Osteoblast (primary cell): ENCODE data around the gene PASK. TPM values are rescaled to one million over a fixed set of nuclear protein-coding genes. Genes with fewer than 3 reads are reported as not detected.

Experiments
- DNase-seq: peaks from one replicate; pipeline ENCODE4 v3.0.0; 2011; ENCODE audit warnings: low spot score, mixed read lengths; ENCODE audit not compliant: insufficient read length; ENCODE audit errors: missing footprints
- H2AFZ ChIP-seq: 2 replicates; pipeline ENCODE4 v1.6.0; 2011; ENCODE audit warnings: mild to moderate bottlenecking, low read length
- H3K27ac ChIP-seq: 2 replicates; pipeline ENCODE4 v1.5.1; 2011; ENCODE audit warnings: mild to moderate bottlenecking, low read depth, low read length, moderate library complexity
- H3K27me3 ChIP-seq: 2 replicates; pipeline ENCODE4 v1.6.0; 2012; ENCODE audit warnings: mild to moderate bottlenecking, control low read depth, inconsistent platforms, low read length, moderate library complexity; ENCODE audit not compliant: insufficient read depth
- H3K36me3 ChIP-seq: 2 replicates; pipeline ENCODE4 v1.5.1; 2011; ENCODE audit warnings: mild to moderate bottlenecking, low read length, control low read depth, moderate library complexity; ENCODE audit not compliant: insufficient read depth
- H3K4me1 ChIP-seq: 2 replicates; pipeline ENCODE4 v1.5.1; 2011; ENCODE audit warnings: mild to moderate bottlenecking, low read length, control low read depth, moderate library complexity; ENCODE audit not compliant: insufficient read depth
- H3K4me2 ChIP-seq: 2 replicates; pipeline ENCODE4 v1.6.0; 2011; ENCODE audit warnings: mild to moderate bottlenecking, low read length; ENCODE audit not compliant: insufficient read depth
- H3K4me3 ChIP-seq: fragments of 200-600 bp; sonication (generic); 3 replicates; pipeline ENCODE4 v1.5.1; 2012; ENCODE audit warnings: mild to moderate bottlenecking, low read length, inconsistent platforms; ENCODE audit not compliant: insufficient read depth
- H3K79me2 ChIP-seq: 2 replicates; pipeline ENCODE4 v1.6.0; 2012; ENCODE audit warnings: mild to moderate bottlenecking, low read length, control low read depth, inconsistent platforms; ENCODE audit not compliant: insufficient read depth
- H3K9me3 ChIP-seq: 2 replicates; pipeline ENCODE4 v1.5.1; 2011; ENCODE audit warnings: low read depth, low read length, control low read depth
- H4K20me1 ChIP-seq: 2 replicates; pipeline ENCODE4 v1.6.0; 2012; ENCODE audit warnings: mild to moderate bottlenecking, low read length, control low read depth; ENCODE audit not compliant: insufficient read depth
- total RNA-seq: library from RNA; depleted of rRNA; stranded (reverse); fragments of >200 nt; gene quantifications from 2 replicates; pipeline ENCODE4 v1.2.3, GENCODE V29; 2012
- TF ChIP-seq, protein P1 (sequence below): IDR thresholded peaks from 2 replicates; pipeline ENCODE4 v1.5.1; 2011; ENCODE audit warnings: mild to moderate bottlenecking, low read depth, low read length, moderate library complexity; ENCODE audit errors: extremely low read depth

Gene PASK
- total RNA-seq, 1 donor: 5.8 TPM

DNA sequence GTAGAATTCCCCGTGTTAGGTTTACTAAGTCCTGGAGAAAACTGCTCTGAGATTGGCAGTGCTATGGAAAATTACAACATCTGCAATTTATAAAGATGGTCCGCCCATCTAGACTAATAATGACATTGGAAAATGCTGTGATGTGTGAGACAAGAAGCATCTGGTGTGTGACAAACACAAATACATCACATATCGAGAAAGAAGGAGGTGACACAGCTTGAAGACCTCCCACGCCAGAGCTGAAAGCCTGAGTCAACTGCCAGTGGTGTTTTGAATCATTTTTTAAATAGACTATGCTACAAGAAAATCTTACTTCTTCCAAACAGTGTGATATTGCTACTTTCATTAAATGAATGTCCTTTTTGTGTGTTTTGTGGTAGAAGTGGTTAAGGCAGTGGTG, 30.6 kb upstream of the PASK start:
- Histone ChIP-seq H3K4me1 (no peaks in the 10 kb centered on the region), H3K27me3 (no peaks in the 10 kb centered on the region), H4K20me1 (peaks cover 3% of the 10 kb centered on the region), H3K27ac (no peak overlapping the region), H3K79me2 (no peaks in the 10 kb centered on the region), H3K4me2 (no peak overlapping the region), H3K9me3 (no peaks in the 10 kb centered on the region), H2AFZ (no peak overlapping the region), H3K4me3 (no peak overlapping the region), H3K36me3 (peaks cover 9% of the 10 kb centered on the region)
- TF ChIP-seq, protein P1, sequence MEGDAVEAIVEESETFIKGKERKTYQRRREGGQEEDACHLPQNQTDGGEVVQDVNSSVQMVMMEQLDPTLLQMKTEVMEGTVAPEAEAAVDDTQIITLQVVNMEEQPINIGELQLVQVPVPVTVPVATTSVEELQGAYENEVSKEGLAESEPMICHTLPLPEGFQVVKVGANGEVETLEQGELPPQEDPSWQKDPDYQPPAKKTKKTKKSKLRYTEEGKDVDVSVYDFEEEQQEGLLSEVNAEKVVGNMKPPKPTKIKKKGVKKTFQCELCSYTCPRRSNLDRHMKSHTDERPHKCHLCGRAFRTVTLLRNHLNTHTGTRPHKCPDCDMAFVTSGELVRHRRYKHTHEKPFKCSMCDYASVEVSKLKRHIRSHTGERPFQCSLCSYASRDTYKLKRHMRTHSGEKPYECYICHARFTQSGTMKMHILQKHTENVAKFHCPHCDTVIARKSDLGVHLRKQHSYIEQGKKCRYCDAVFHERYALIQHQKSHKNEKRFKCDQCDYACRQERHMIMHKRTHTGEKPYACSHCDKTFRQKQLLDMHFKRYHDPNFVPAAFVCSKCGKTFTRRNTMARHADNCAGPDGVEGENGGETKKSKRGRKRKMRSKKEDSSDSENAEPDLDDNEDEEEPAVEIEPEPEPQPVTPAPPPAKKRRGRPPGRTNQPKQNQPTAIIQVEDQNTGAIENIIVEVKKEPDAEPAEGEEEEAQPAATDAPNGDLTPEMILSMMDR: no peak
- peak; percentile 61 for DNase-seq

DNA sequence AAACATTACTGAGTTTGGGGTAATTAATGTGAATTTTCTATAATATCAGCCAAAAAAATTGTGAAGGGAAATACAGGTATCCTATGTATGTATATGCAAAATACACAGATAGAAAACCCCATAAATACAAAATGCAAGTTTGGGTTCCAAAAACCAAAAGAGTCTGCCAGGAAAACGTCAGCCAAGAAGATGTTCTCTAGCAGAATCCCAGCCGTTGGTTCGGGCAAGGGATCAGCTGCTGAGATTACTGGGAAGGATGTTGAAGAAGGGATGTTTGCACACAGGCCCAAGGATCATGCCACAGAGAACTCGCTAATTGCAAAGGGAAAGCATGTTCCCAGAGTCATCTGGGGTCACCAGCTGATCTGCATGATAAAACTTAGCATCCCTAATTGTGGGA, 29.7 kb upstream of the PASK start:
- Histone ChIP-seq H3K27ac (no peak overlapping the region), H4K20me1 (peaks cover 3% of the 10 kb centered on the region), H3K27me3 (no peaks in the 10 kb centered on the region), H3K4me2 (no peak overlapping the region), H3K79me2 (no peaks in the 10 kb centered on the region), H3K36me3 (peaks cover 9% of the 10 kb centered on the region), H2AFZ (no peak overlapping the region), H3K4me3 (no peak overlapping the region), H3K9me3 (no peaks in the 10 kb centered on the region), H3K4me1 (no peaks in the 10 kb centered on the region)
- no peak for DNase-seq
- TF ChIP-seq, protein P1: no peak

DNA sequence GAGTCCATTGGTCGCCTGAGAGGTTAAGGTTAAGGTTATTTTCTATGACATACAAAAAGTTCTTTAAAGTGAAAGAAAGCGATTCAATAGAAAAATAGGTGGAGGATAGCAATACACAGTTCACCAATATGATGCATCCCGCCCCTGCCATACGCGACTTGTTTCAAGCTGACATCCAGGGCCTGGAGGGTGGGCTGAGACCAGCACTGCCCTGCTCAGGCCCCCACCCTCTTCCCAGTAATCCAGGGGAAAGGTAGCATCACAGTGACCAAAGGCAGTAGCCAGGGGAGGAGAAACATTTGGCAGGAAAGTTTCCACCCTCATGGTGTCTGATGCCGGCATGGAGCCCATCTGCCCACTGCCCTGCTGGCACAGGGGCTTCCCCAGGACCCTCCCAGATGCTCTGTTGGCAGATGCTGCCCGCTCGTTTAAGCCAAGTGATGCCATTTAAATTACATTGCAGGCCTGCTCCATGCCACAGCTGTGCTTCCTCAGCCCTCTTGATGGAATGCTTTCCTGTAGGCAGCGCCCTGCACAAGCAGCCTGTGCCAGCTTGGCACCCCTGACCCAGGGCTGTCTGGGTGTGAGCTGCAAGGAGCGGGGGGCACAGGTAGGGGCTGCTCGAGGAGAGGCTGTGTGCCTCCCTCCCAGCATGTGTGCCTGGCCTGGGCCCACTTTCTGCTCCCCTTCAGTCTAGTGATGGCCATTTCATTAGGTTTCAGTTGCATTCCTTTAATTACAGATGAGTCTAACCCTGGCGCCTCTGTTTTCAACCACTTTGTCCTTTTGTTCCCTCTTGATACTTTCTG, 28.5 kb upstream of the PASK start:
- TF ChIP-seq, protein P1: no peak
- Histone ChIP-seq H3K4me1 (no peaks in the 10 kb centered on the region), H3K9me3 (no peaks in the 10 kb centered on the region), H3K27ac (no peak overlapping the region), H3K4me2 (no peak overlapping the region), H4K20me1 (peaks cover 3% of the 10 kb centered on the region), H2AFZ (no peak overlapping the region), H3K36me3 (peaks cover 9% of the 10 kb centered on the region), H3K4me3 (no peak overlapping the region), H3K27me3 (no peaks in the 10 kb centered on the region), H3K79me2 (no peaks in the 10 kb centered on the region)
- DNase-seq: no peak

DNA sequence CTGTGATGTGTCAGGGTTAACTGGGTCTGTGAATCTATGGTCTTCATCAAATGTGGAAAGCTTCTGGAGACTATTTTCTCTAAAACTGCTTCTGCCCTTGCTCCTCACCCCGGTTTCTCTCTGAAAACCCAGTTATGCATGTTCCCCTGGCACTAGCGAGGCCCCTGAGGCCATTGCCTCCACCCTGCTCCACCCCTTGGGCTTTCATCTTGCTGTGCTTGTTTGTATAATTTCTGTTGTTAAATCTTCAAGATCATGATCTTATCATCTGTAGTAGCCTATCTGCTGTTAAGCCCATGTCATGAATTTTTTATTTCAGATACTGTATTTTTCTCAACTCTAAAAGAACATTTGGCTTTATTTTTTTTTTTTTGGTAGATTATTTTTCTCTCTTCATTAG, 24.3 kb upstream of the PASK start:
- Histone ChIP-seq H3K9me3 (peaks cover 4% of the 10 kb centered on the region), H4K20me1 (peaks cover 3% of the 10 kb centered on the region), H3K4me3 (no peak overlapping the region), H3K4me1 (no peaks in the 10 kb centered on the region), H3K36me3 (peaks cover 32% of the 10 kb centered on the region), H2AFZ (no peak overlapping the region), H3K79me2 (no peaks in the 10 kb centered on the region), H3K27ac (no peak overlapping the region), H3K27me3 (no peaks in the 10 kb centered on the region), H3K4me2 (no peak overlapping the region)
- DNase-seq: no peak
- TF ChIP-seq, protein P1: no peak
